Stimulated activated CD8-positive, alpha-beta memory T cell treated with anti-CD3 and anti-CD28 coated beads, Interleukin-4, amount 100 ng/mL, for 24 hours (primary cell): ENCODE measurements around the gene DAND5.

Experiments
- DNase-seq: peaks from one replicate; pipeline ENCODE4 v3.0.0-alpha.2; 2020; ENCODE audit warnings: low read depth

The DAND5 gene

DNA sequence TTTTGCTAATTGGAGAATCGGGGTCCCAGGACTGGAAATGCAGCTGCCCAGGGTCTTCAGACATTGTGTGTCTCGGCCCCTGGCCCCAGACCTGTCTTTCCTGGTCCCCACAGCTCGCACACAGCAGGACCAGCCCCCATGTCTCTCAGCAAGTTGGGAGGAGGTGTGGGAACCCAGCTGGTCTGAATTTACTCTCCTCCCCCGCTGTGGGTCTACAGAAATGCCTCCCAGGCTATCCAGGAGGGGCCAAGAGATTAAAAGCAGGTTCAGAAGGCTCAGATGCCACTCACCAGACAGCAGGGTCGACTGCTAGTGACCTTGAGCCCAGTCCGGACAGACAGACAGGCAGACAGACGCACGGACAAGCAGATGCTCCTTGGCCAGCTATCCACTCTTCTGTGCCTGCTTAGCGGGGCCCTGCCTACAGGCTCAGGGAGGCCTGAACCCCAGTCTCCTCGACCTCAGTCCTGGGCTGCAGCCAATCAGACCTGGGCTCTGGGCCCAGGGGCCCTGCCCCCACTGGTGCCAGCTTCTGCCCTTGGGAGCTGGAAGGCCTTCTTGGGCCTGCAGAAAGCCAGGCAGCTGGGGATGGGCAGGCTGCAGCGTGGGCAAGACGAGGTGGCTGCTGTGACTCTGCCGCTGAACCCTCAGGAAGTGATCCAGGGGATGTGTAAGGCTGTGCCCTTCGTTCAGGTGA is at the start of gene DAND5:
DAND5 (plus strand) TSS at position 285 of the 697 bp plus-strand sequence; CDS start at position 370, 85 bp downstream.
- DNase-seq, result no peak

DNA sequence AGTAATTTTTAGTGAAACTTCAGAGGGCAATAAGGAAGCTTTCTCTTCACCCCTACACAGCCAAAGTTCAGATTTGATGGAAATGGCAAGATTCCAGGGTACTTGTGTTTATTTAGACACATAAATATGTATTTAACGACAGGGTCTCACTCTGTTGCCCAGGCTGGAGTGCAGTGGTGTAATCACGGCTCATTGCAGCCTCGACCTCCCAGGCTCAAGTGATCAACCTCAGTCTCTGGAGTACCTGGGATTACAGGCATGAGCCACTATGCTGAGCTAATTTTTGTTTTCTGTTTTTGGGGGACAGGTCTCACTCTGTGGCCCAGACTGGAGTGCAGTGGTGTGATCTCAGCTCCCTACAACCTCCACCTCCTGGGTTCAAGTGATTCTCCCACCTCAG is 48.3 kb upstream of the DAND5 start:
- no peak for DNase-seq

- DNase-seq, result no peak
Observed at GRCh38 chr19:12922959-12923358, 46.4 kb upstream of the DAND5 start.

DNA sequence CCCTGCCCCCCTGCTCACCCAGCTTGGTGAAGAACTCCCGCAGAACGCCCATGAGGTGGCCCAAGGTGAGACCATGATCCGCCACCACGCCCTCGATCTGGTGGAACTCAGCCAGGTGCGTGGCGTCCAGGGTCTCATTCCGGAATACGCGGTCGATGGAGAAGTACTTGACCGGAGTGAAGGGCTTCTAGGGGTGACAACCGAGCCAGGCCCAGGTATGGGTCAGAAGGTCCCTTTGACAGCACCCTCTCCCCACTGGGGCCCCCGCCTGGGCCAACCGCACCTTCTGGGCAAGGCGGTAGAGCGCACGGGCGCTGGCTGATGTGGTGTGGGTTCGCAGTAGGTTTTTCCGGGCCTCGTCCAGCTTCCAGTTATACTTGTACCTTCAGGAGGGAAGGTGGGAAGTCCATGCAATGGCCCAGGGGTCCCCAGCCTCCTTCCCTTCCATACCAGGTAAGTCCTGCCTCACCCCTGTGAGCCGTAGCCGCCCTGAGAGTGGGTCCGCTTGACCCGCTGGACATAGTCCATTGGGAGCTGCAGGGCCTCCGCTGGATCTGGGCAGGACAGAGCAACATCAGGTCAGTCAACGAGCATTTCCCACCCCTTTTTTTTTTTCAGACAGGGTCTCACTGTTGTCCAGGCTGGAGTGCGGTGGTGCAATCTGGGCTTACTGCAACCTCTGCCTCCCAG is 44.6 kb upstream of the DAND5 start:
- DNase-seq, result no peak

GRCh38 chr19:12930002-12930645 is 39.3 kb upstream of the DAND5 start:
- DNase-seq, result no peak

DNA sequence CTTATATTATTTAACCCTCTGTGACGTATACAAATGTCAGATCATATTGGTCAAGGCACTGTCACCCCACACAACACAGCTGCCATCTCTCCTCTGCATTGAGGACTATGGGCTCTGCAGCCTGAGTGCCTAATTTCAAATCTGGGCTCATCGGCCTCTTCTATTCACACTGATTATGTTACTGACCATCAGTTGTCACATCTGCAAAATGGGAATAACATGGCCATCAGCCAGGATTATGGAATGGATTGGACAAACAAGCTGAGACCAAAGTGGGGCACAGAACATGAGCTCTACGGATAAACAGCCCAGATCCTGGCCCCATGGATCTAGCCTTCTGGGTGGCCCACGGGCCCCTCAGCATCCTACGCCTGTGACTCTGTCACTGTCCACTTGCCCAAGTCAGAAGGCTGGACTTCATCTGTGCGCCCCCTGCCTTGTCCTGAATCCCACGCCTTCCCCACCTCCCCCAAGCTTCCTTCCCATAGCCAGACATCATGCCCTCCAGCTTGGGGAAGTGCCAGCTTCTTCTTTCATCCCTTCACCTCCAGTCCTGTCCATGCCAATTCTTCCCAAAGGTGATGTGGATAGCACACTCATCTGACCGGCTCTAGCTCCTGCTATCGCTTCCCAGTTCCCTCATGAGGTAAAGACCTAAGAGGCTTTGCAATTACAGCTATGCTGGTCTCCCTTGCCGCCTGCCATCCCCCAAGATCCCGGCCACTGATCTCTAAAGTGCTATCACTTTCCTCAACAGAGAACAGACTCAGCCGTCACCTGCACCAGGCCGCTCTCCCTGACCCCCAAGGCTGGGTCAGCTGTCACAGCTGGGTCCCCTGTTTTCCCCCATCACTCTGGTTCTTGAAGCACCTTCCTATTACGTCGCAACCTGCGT is 36.7 kb upstream of the DAND5 start:
- DNase-seq, result no peak

GRCh38 chr19:12933287-12934072 is 35.9 kb upstream of the DAND5 start, which contains the start of gene FARSA:
Gene FARSA, minus strand, starts transcription at chr19:12933711. Its CDS starts 15 bp downstream, at chr19:12933696.
- peak; percentile 86 for DNase-seq

GRCh38 chr19:12935071-12935470 is 34.3 kb upstream of the DAND5 start:
- no peak for DNase-seq

DNA sequence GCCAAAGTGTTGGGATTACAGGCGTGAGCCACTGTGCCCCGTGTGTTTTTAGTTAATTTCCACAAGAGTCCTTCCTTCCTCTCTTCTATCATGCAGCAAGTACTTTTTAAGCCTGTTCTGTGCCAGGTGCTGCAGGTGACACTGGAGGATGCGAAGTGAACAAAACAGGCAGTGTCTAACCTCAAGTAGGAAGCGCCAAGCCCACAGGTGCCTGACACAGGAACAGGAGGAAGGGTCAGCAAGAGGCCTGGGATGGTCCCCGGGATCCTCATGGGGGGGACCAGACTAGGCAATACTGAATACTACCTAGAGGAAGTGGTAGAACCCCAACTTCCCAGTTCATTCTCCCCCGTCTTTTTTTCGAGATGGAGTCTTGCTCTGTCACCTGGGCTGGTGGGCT is 32.8 kb upstream of the DAND5 start:
- no peak for DNase-seq

DNA sequence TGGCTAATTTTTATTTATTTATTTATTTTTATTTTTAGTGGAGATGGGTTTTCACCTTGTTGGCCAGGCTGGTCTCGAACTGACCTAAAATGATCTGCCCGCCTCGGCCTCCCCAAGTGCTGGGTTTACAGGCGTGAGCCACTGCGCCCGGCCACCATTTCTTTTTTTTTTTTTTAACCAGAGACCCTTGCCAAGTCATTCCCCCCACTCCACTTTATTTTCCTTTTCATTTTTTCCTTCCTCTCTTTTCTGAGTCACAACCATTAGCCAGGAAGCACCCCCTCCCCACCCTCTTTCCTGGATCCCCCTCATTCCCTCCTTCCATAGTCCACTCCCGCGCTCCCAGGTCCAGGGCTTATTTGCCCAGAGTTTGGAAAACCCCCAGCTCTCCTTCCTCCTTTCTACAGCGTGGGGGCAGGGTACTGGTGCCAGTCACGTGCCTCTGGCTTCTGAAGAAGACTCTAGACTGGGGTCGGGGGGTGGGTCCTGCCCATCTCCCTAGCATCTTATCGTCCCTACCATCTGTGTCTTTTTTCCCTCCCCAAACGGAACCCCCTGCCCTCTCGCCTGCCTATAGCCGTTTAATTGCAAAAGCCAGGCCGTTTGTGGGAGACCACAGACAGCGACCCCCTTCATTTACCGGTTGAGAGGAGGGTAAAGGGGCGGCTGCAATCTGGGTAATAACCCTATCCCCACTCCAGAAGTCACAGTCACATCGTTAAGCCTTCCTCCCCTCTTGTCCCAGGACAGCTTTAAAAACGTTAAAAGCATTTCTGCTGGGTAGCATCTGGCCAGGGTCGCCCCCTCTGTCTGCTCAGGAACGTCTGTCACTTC is 32.1 kb upstream of the DAND5 start:
- DNase-seq, result no peak

GRCh38 chr19:12937927-12938778 is 31.2 kb upstream of the DAND5 start, which contains the start of gene CALR:
Gene CALR, plus strand, starts transcription at chr19:12938609. Its CDS starts 71 bp downstream, at chr19:12938680.
- DNase-seq, result peak; percentile 97

DNA sequence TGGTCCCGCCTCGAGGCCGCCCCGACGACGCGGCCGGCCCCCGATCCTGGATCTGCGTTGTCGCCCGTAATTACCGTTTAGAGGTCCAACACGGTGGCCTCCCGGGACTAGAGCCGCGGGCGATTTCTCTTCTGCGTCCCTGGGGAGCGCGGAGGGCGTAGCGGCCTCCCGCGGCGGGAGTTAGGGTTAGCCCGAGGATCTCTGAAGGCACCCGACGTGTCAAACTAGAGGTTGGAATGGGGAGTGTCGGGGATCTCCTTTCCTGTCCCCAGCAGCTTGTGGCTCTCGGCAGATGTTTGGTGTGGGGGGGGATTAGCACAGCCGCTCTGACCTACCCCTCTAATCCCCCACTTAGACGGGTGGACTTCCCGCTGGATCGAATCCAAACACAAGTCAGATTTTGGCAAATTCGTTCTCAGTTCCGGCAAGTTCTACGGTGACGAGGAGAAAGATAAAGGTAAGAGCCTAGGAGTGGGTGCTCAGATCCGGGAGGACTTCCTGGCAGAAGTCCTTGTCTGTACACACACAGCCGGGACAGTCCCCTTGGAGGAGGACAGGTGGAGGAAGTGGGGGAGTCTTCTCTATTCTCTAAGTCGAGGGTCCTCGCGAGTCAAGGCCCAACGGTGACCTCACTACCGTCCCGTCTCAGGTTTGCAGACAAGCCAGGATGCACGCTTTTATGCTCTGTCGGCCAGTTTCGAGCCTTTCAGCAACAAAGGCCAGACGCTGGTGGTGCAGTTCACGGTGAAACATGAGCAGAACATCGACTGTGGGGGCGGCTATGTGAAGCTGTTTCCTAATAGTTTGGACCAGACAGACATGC is 30.4 kb upstream of the DAND5 start:
- DNase-seq, result no peak

DNA sequence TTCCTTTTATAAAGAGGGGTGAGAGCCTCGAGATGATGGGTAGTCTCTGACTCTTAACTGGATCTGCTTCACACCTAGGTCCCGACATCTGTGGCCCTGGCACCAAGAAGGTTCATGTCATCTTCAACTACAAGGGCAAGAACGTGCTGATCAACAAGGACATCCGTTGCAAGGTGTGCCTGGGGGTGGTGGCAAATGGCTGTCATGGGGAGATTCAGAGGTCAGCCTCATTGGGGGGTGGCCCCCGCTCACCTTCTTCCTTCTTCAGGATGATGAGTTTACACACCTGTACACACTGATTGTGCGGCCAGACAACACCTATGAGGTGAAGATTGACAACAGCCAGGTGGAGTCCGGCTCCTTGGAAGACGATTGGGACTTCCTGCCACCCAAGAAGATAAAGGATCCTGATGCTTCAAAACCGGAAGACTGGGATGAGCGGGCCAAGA is 29.4 kb upstream of the DAND5 start:
- DNase-seq, result no peak

DNA sequence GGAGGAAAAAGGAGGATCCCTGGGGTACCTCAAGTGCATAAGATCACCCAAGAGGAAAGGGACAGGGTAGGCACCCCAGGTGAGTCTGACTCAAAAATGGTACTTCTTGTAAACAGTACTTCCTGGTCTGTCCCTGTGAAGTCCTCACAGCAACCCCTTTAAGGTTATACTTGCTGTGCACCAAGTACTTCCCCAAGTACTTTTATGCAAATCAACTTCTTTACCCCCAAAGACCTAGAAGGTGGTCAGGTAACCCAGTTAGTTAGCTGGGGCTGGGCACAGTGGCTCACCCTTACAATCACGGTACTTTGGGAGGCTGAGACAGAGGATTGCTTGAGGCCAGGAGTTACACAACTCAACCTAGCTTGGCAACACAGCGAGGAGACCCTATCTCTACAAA is 28.5 kb upstream of the DAND5 start:
- no peak for DNase-seq

DNA sequence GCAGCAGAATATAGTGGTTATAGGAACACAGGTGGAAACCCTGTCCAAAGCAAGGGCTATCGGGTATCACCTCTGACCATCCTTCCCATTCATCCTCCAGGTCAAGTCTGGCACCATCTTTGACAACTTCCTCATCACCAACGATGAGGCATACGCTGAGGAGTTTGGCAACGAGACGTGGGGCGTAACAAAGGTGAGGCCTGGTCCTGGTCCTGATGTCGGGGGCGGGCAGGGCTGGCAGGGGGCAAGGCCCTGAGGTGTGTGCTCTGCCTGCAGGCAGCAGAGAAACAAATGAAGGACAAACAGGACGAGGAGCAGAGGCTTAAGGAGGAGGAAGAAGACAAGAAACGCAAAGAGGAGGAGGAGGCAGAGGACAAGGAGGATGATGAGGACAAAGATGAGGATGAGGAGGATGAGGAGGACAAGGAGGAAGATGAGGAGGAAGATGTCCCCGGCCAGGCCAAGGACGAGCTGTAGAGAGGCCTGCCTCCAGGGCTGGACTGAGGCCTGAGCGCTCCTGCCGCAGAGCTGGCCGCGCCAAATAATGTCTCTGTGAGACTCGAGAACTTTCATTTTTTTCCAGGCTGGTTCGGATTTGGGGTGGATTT is 25.8 kb upstream of the DAND5 start:
- DNase-seq, result no peak

DNA sequence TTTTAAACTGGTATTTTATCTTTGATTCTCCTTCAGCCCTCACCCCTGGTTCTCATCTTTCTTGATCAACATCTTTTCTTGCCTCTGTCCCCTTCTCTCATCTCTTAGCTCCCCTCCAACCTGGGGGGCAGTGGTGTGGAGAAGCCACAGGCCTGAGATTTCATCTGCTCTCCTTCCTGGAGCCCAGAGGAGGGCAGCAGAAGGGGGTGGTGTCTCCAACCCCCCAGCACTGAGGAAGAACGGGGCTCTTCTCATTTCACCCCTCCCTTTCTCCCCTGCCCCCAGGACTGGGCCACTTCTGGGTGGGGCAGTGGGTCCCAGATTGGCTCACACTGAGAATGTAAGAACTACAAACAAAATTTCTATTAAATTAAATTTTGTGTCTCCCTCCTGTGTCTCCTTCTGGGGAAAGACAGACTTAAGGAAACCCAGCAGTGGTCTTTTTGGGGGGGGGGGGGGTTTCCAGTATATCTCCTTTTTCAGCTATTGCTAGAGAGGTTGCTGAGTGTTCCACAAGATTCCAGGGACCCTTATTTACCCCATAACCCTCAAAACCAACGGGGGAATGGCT is 25.2 kb upstream of the DAND5 start:
- no peak for DNase-seq

- peak; percentile 98 for DNase-seq
Observed at GRCh38 chr19:12945479-12946091, 23.8 kb upstream of the DAND5 start, which contains the start of gene RAD23A. Gene RAD23A, plus strand, starts transcription at chr19:12945862. Its CDS starts 87 bp downstream, at chr19:12945949.
